IMR-90 (cell line): ENCODE results near the gene ELOVL1. TPM values are rescaled to one million over a fixed set of nuclear protein-coding genes. Genes with fewer than 3 reads are reported as not detected.

Experiments used
- ATAC-seq: fragments of 200-7000 bp; cut with Tn5 transposase; 2 replicates; pipeline ENCODE4 v1.9.1; 2020; ENCODE audit warnings: low read depth, mild to moderate bottlenecking, moderate library complexity
- BruUV-seq: library from RNA; stranded (reverse); fragments of 400-500 nt; replicated peaks from 2 replicates; lab custom pipeline; 2021; lab: Mats Ljungman, UMichigan
- CTCF ChIA-PET: fragments of 300-600 bp; formaldehyde crosslinking; extraction: SDS; loops from one replicate; lab custom pipeline; 2021; ENCODE audit warnings: antibody characterized with exemption; lab: Yijun Ruan, JAX
- POLR2A ChIA-PET: fragments of 300-600 bp; sonication (Branson Sonifier 250); formaldehyde crosslinking; loops from one replicate; lab custom pipeline; 2022; ENCODE audit warnings: antibody characterized with exemption; ENCODE audit not compliant: unreplicated experiment; lab: Charles Lee
- DNase-seq: peaks from one replicate; pipeline ENCODE4 v3.0.0; 2013
- H2AFZ ChIP-seq: replicated peaks from 2 replicates; pipeline ENCODE3; 2013; ENCODE audit warnings: low read length, mild to moderate bottlenecking; ENCODE audit not compliant: poor library complexity
- H2AK5ac ChIP-seq: 2 replicates; pipeline ENCODE4 v1.6.1; 2013; ENCODE audit warnings: low read depth, low read length, inconsistent platforms
- H2AK9ac ChIP-seq: replicated peaks from 2 replicates; pipeline ENCODE3; 2013; ENCODE audit warnings: mild to moderate bottlenecking, low read depth, low read length, moderate library complexity; ENCODE audit not compliant: poor library complexity
- H2BK120ac ChIP-seq: 2 replicates; pipeline ENCODE4 v1.6.1; 2013; ENCODE audit warnings: low read depth, low read length, inconsistent platforms
- H2BK15ac ChIP-seq: 3 replicates; pipeline ENCODE4 v1.6.1; 2013; ENCODE audit warnings: low read depth, low read length, inconsistent platforms
- H2BK20ac ChIP-seq: 2 replicates; pipeline ENCODE4 v1.6.1; 2013; ENCODE audit warnings: low read depth, mild to moderate bottlenecking, inconsistent platforms, low read length, moderate library complexity
- H2BK5ac ChIP-seq: 2 replicates; pipeline ENCODE4 v1.6.1; 2013; ENCODE audit warnings: mild to moderate bottlenecking, low read depth, low read length, inconsistent platforms; ENCODE audit not compliant: poor library complexity, severe bottlenecking
- H3K14ac ChIP-seq: replicated peaks from 2 replicates; pipeline ENCODE4 v1.6.1; 2013; ENCODE audit warnings: low read depth, low read length, inconsistent platforms
- H3K18ac ChIP-seq: 2 replicates; pipeline ENCODE4 v1.6.1; 2013; ENCODE audit warnings: low read depth, low read length, control low read depth
- H3K23ac ChIP-seq: 2 replicates; pipeline ENCODE4 v1.6.1; 2013; ENCODE audit warnings: low read depth, low read length, inconsistent platforms
- H3K27ac ChIP-seq: 2 replicates; pipeline ENCODE4 v1.5.1; 2013; ENCODE audit warnings: mild to moderate bottlenecking, control low read depth, low read length; ENCODE audit not compliant: insufficient read depth
- H3K27me3 ChIP-seq: 2 replicates; pipeline ENCODE4 v1.6.1; 2013; ENCODE audit warnings: low read length; ENCODE audit not compliant: control insufficient read depth, insufficient read depth
- H3K36me3 ChIP-seq: 2 replicates; pipeline ENCODE4 v1.6.1; 2013; ENCODE audit warnings: low read length, mixed read lengths; ENCODE audit not compliant: control insufficient read depth, insufficient read depth
- H3K4ac ChIP-seq: 2 replicates; pipeline ENCODE4 v1.6.1; 2013; ENCODE audit warnings: low read depth, low read length, inconsistent platforms
- H3K4me1 ChIP-seq: 2 replicates; pipeline ENCODE4 v1.6.1; 2013; ENCODE audit warnings: low read length, mixed read lengths; ENCODE audit not compliant: control insufficient read depth, insufficient read depth
- H3K4me2 ChIP-seq: 2 replicates; pipeline ENCODE4 v1.6.1; 2013; ENCODE audit warnings: low read depth, mild to moderate bottlenecking, control low read depth, low read length, moderate library complexity
- H3K4me3 ChIP-seq: 2 replicates; pipeline ENCODE4 v1.5.1; 2013; ENCODE audit warnings: low read depth, mild to moderate bottlenecking, control low read depth, low read length, moderate library complexity; ENCODE audit not compliant: insufficient read depth
- H3K56ac ChIP-seq: 2 replicates; pipeline ENCODE4 v1.6.1; 2013; ENCODE audit warnings: low read length, inconsistent platforms; ENCODE audit not compliant: insufficient read depth; ENCODE audit errors: extremely low read depth
- H3K79me1 ChIP-seq, 2 experiments: 2 replicates each; pipeline ENCODE4 v1.6.1; 2013; ENCODE audit warnings: low read length in 2 of 2, inconsistent platforms in 1 of 2, low read depth in 1 of 2
- H3K9ac ChIP-seq: 2 replicates; pipeline ENCODE4 v1.6.1; 2013; ENCODE audit warnings: low read depth, low read length, control low read depth
- H3K9me1 ChIP-seq: 2 replicates; pipeline ENCODE4 v1.6.1; 2013; ENCODE audit warnings: low read length, inconsistent platforms; ENCODE audit not compliant: insufficient read depth
- H3K9me3 ChIP-seq: 2 replicates; pipeline ENCODE4 v1.6.1; 2013; ENCODE audit warnings: low read length; ENCODE audit not compliant: control insufficient read depth, insufficient read depth
- H4K20me1 ChIP-seq: 2 replicates; pipeline ENCODE4 v1.6.1; 2013; ENCODE audit warnings: low read length, inconsistent platforms; ENCODE audit not compliant: insufficient read depth
- H4K5ac ChIP-seq: 2 replicates; pipeline ENCODE4 v1.6.1; 2013; ENCODE audit warnings: mild to moderate bottlenecking, low read depth, low read length, control low read depth
- H4K8ac ChIP-seq, 2 experiments: 2 replicates each; pipeline ENCODE4 v1.6.1; 2013; ENCODE audit warnings: low read depth in 2 of 2, low read length in 2 of 2, control low read depth in 1 of 2, inconsistent platforms in 1 of 2
- H4K91ac ChIP-seq: 2 replicates; pipeline ENCODE4 v1.6.1; 2013; ENCODE audit warnings: low read depth, low read length, inconsistent platforms; ENCODE audit not compliant: insufficient read depth
- BHLHE40 ChIP-seq: fragments of 150-350 bp; IDR thresholded peaks from 2 replicates; pipeline ENCODE4 v1.6.1; 2016; ENCODE audit warnings: mild to moderate bottlenecking, low read depth, low read length
- CEBPB ChIP-seq: IDR thresholded peaks from 2 replicates; pipeline ENCODE4 v1.6.1; 2012; ENCODE audit warnings: low read depth, low read length, improper control_type of control experiment
- CHD1 ChIP-seq: IDR thresholded peaks from 2 replicates; pipeline ENCODE4 v1.6.1; 2012; ENCODE audit warnings: low read depth, low read length, improper control_type of control experiment
- CTCF ChIP-seq: conservative IDR thresholded peaks from 2 replicates; pipeline ENCODE4 v1.5.1; 2012; ENCODE audit warnings: mild to moderate bottlenecking, low read depth, low read length, improper control_type of control experiment
- FOS ChIP-seq: fragments of 150-350 bp; IDR thresholded peaks from 2 replicates; pipeline ENCODE4 v1.6.1; 2016; ENCODE audit warnings: low read depth, low read length
- MAFK ChIP-seq: IDR thresholded peaks from 2 replicates; pipeline ENCODE4 v1.6.1; 2012; ENCODE audit warnings: low read depth, low read length, improper control_type of control experiment
- MAZ ChIP-seq: IDR thresholded peaks from 2 replicates; pipeline ENCODE4 v1.6.1; 2012; ENCODE audit warnings: low read depth, mild to moderate bottlenecking, low read length, improper control_type of control experiment, moderate library complexity, borderline replicate concordance
- MXI1 ChIP-seq: IDR thresholded peaks from 2 replicates; pipeline ENCODE4 v1.6.1; 2012; ENCODE audit warnings: low read depth, mild to moderate bottlenecking, low read length, moderate library complexity, borderline replicate concordance
- NFE2L2 ChIP-seq: fragments of 150-350 bp; IDR thresholded peaks from 2 replicates; pipeline ENCODE4 v1.6.1; 2016; ENCODE audit warnings: low read depth, mild to moderate bottlenecking, low read length
- POLR2A ChIP-seq: IDR thresholded peaks from 2 replicates; pipeline ENCODE4 v1.6.1; 2012; ENCODE audit warnings: mild to moderate bottlenecking, low read depth, low read length
- RAD21 ChIP-seq: IDR thresholded peaks from 2 replicates; pipeline ENCODE4 v1.6.1; 2012; ENCODE audit warnings: low read length, improper control_type of control experiment
- RCOR1 ChIP-seq: IDR thresholded peaks from 2 replicates; pipeline ENCODE4 v1.6.1; 2012; ENCODE audit warnings: mild to moderate bottlenecking, low read length, improper control_type of control experiment; ENCODE audit not compliant: insufficient replicate concordance
- RFX5 ChIP-seq: IDR thresholded peaks from 2 replicates; pipeline ENCODE4 v1.8.0; 2012; ENCODE audit warnings: low read depth, mild to moderate bottlenecking, low read length, moderate library complexity
- SMC3 ChIP-seq: fragments of 150-350 bp; IDR thresholded peaks from 2 replicates; pipeline ENCODE4 v1.6.1; 2016; ENCODE audit warnings: low read depth, mild to moderate bottlenecking, antibody characterized with exemption, low read length, moderate library complexity
- WGBS, 2 experiments: methylation state at CpG; one replicate each; pipeline versions ENCODE4 v1.1.5 to v1.1.7; 2013; ENCODE audit warnings: missing lambda C conversion rate in 2 of 2; ENCODE audit not compliant: insufficient read length in 1 of 2; ENCODE audit errors: extremely low coverage in 2 of 2; 5-methylcytosine and 5-hydroxymethylcytosine counted together
- dilution Hi-C: fragments of 300-500 bp; cut with HindIII; formaldehyde crosslinking; loops from one replicate; pipeline ENCODE4 v1.14.3; 2018; ENCODE audit warnings: low sequenced_read_pairs; ENCODE audit not compliant: unreplicated experiment
- in situ Hi-C: fragments of 300-500 bp; cut with MboI; formaldehyde crosslinking; loops from 3 replicates; pipeline ENCODE4 v1.14.3; 2019; ENCODE audit warnings: low sequenced_read_pairs, inconsistent platforms, mixed read lengths
- intact Hi-C: fragments of 100-400 bp; cut with micrococcal nuclease; formaldehyde crosslinking; loops from 2 replicates; pipeline ENCODE4 v1.10.0; 2022
- polyA plus RNA-seq, 3 experiments: library from polyadenylated mRNA; depleted of rRNA; stranded (reverse); fragments of >200 nt; gene quantifications; 2 replicates each; pipeline ENCODE4 v1.2.3, GENCODE V29; 2012; ENCODE audit warnings: low replicate concordance in 1 of 3
- total RNA-seq: library from RNA; depleted of rRNA; stranded (reverse); fragments of >200 nt; gene quantifications from 2 replicates; pipeline ENCODE4 v1.2.3, GENCODE V29; 2012
- TF ChIP-seq, protein P1 (sequence below): fragments of 150-350 bp; IDR thresholded peaks from 2 replicates; pipeline ENCODE4 v1.6.1; 2017; ENCODE audit warnings: mild to moderate bottlenecking, antibody characterized with exemption, low read length, low read depth
- TF ChIP-seq, protein P2 (sequence below): fragments of 150-350 bp; IDR thresholded peaks from 2 replicates; pipeline ENCODE4 v1.6.1; 2016; ENCODE audit warnings: low read depth, mild to moderate bottlenecking, low read length, moderate library complexity, borderline replicate concordance

The ELOVL1 gene
- total and polyA plus RNA-seq, 2 of the 4 experiments (the other 2 are of a cell fraction): 88.9 to 211 TPM

DNA sequence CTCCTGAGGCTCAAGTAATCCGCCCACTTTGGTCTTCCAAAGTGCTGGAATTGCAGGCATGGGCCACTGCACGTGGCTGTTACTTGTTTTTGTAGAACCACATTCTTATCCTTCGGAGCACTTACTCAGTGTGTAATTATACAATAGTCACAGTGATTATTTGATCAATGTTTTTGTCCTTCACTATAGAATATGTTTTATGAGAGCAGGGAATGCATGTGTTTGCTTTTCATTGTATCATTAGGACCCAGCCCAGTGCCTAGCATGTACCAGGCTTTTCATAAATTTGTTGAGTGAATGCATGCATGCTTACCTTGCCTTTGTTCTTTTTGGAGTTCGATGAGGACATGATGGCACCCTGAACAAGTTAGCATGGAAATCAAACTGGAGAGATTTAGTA, 27.7 kb upstream of the ELOVL1 start:
- in situ Hi-C loops: no loop called here
- no peak overlapping the region for H2BK20ac ChIP-seq
- intact Hi-C loops: no loop called here

More for the DNA sequence above, 27.7 kb upstream of the ELOVL1 start:
- ATAC-seq (no peak), DNase-seq (no peak)
- WGBS, 2 experiments: no CpG with 5 or more reads among the region's 4 CpGs
- Histone ChIP-seq H2AK9ac (no peak overlapping the region), H2BK120ac (no peak overlapping the region), H4K8ac (no peak overlapping the region), H3K9ac (no peak overlapping the region), H2BK15ac (no peak overlapping the region), H4K20me1 (no peaks in the 10 kb centered on the region; the same call in 1 of the 2 replicates), H3K4me3 (no peak overlapping the region), H3K27me3 (no peaks in the 10 kb centered on the region), H3K79me1 (peaks cover 33 to 75% of the 10 kb centered on the region in 2 experiments), H3K14ac (no peak overlapping the region), H3K36me3 (peaks cover 4% of the 10 kb centered on the region), H3K56ac (no peak overlapping the region), H4K91ac (no peak overlapping the region), H3K23ac (no peak overlapping the region), H3K27ac (no peak overlapping the region), H3K9me3 (no peaks in the 10 kb centered on the region), H4K5ac (no peak overlapping the region), H2BK5ac (no peak overlapping the region), H2AK5ac (no peak overlapping the region), H3K4me1 (no peaks in the 10 kb centered on the region), H3K4me2 (no peak overlapping the region), H3K9me1 (no peaks in the 10 kb centered on the region), H3K4ac (no peak overlapping the region), H2AFZ (no peak overlapping the region), H3K18ac (no peak overlapping the region)
- TF ChIP-seq RFX5 (no peak), MAZ (no peak), CTCF (no peak), SMC3 (no peak), BHLHE40 (no peak), RCOR1 (no peak), RAD21 (no peak), CEBPB (no peak), MAFK (no peak), FOS (no peak), NFE2L2 (no peak), MXI1 (no peak), POLR2A (no peak), CHD1 (no peak)
- TF ChIP-seq, protein P1, sequence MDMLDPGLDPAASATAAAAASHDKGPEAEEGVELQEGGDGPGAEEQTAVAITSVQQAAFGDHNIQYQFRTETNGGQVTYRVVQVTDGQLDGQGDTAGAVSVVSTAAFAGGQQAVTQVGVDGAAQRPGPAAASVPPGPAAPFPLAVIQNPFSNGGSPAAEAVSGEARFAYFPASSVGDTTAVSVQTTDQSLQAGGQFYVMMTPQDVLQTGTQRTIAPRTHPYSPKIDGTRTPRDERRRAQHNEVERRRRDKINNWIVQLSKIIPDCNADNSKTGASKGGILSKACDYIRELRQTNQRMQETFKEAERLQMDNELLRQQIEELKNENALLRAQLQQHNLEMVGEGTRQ: no peak
- TF ChIP-seq, protein P2, sequence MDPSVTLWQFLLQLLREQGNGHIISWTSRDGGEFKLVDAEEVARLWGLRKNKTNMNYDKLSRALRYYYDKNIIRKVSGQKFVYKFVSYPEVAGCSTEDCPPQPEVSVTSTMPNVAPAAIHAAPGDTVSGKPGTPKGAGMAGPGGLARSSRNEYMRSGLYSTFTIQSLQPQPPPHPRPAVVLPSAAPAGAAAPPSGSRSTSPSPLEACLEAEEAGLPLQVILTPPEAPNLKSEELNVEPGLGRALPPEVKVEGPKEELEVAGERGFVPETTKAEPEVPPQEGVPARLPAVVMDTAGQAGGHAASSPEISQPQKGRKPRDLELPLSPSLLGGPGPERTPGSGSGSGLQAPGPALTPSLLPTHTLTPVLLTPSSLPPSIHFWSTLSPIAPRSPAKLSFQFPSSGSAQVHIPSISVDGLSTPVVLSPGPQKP: no peak
- dilution Hi-C loops: no loop called here
- no TSS peak for BruUV-seq
- CTCF ChIA-PET: no interaction called here
- POLR2A ChIA-PET: no interaction called here
